Measurements from ENCODE around the gene DISC1.

GRCh38 chr1:231827337-231828105, 200.9 kb downstream of the DISC1 start:
- TF ChIP-seq ZFP30 (CRISPR knock-in tag; IDR thresholded peaks at IDR 0.05) (no peak), CREB5 (CRISPR knock-in tag; IDR thresholded peaks at IDR 0.05; ENCODE audit: low read depth) (no peak), ZC3H10 (CRISPR knock-in tag; IDR thresholded peaks at IDR 0.05) (peak; percentile 98), CSDC2 (CRISPR knock-in tag; IDR thresholded peaks at IDR 0.05) (no peak)
